GM12873 (cell line): ENCODE results near the gene OSBPL3.

ENCODE experiments used
- TF ChIP-seq, protein P1 (sequence below): IDR thresholded peaks from 2 replicates; pipeline ENCODE4 v1.5.1; 2012; ENCODE audit warnings: low read depth, mild to moderate bottlenecking, moderate library complexity, low read length, control low read depth; ENCODE audit not compliant: insufficient read depth; ENCODE audit errors: missing control alignments

OSBPL3 gene

DNA sequence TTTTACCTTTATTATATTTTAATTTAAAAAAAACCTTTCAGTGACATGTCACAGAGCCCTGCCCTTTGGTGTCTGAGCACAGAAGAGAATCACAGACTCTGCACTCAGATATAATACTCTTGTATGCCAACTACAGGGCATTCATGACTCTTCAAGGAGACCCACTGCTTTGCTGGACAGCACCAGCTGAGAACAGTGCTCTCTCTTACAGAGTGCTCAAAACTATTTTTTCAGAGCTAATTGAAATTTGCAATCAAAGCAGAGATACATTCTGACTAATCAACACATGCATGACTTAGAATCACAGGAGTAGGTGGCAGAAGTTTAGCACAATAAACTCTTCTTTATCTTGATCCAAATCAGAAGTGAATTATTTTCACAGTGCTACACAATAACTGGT lies 99.1 kb downstream of the OSBPL3 start:
- TF ChIP-seq, protein P1, sequence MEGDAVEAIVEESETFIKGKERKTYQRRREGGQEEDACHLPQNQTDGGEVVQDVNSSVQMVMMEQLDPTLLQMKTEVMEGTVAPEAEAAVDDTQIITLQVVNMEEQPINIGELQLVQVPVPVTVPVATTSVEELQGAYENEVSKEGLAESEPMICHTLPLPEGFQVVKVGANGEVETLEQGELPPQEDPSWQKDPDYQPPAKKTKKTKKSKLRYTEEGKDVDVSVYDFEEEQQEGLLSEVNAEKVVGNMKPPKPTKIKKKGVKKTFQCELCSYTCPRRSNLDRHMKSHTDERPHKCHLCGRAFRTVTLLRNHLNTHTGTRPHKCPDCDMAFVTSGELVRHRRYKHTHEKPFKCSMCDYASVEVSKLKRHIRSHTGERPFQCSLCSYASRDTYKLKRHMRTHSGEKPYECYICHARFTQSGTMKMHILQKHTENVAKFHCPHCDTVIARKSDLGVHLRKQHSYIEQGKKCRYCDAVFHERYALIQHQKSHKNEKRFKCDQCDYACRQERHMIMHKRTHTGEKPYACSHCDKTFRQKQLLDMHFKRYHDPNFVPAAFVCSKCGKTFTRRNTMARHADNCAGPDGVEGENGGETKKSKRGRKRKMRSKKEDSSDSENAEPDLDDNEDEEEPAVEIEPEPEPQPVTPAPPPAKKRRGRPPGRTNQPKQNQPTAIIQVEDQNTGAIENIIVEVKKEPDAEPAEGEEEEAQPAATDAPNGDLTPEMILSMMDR: no peak

DNA sequence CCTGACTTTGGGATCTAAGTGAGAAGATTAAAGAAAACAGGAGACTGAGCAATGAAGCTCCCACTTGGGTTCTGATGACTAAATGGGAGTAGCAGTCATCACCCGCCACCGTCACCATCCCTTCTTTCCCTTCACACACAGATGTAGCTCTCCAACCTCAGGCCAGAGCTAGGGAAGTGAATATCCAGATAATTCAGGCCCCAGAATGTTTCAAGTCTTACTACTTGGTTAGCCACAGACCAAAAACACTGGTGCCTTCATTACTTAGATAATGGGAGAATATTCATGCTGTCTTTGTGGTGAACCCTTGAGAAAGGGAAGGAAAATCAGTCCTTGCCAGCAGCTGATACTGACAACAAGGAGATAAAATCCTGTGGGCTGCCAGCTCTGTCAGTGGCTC lies 100.7 kb downstream of the OSBPL3 start:
- TF ChIP-seq, protein P1: no peak

DNA sequence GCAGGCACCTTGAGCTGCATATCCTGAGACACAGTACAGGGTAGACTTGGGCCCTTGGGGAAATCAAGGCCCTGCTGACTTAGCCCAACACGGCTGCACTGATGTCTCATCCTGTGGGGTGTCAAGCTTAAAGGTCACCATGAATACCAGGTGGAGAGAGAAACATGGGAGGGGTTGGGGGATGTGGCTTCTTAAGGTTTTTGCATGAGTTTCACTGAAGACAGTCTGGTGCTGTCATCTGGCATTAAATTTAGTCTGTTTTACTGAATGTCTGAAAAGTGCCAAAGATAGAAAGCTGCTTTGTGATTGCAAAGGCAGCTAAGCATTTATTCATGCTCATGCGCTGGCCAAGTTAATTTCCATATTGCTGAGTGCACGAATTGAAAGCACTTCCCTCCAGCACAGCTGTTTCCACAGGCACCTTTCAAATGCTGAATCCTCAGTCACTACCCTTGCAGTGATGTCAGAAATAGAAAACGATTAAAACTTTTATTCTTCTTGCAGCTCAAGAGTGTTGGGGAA lies 102.1 kb downstream of the OSBPL3 start:
- TF ChIP-seq, protein P1: no peak

DNA sequence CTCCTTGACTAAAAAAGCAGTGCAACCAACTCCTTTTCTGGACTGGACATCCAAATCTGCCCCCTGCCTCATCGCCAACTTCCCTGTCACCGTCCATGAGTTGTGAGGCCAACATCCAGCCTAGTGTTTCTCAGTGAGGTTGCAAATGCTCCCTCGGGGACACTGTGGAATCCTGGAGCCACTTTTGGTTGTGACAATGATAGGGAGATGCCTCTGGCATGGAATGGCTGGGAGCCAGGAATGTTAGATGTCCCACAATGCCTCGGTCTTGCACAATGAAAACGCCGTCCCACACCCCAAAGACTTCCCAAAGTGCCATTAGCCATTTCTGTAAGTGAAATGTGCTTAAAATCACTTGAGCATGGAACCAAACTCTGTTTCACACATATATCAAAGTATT lies 105.2 kb downstream of the OSBPL3 start:
- TF ChIP-seq, protein P1: no peak

DNA sequence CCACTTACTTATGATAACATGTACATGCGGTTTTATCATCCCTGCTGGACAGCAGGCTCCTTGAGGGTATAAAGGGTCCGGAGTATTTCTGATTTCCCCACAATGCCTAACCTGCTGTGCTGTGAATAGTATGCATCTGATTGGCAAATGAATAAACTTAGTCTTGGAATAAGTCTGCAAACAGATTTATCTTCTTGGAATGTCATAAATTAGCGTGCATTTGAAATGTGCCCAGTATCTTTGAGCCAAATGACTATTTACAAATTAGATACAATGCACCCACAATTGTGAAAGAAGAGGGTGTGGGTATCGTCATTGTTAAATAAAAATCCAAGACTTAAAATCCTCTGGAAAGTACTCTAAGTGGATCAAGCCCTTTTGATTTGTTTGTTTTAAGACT lies 106.0 kb downstream of the OSBPL3 start:
- TF ChIP-seq, protein P1: no peak

DNA sequence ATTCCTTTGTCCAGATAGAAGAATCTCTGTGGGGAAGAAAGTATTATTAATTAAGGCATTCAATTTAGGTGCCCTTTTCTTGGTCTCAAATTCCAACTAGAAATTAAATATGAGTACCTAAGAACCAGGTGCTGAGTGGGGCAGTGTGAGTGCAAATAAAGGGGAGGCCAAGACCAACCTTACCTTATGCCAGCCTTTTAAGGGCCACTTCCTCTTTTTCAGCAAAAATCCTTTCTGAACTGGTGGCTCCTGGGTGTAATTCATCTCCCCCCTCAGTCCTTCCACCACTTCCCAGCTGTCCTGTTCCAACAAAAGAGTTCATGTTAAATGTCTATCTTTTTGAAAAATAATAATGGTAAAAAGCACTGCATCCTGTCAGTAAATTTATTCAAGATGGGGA lies 108.2 kb downstream of the OSBPL3 start:
- TF ChIP-seq, protein P1: no peak

DNA sequence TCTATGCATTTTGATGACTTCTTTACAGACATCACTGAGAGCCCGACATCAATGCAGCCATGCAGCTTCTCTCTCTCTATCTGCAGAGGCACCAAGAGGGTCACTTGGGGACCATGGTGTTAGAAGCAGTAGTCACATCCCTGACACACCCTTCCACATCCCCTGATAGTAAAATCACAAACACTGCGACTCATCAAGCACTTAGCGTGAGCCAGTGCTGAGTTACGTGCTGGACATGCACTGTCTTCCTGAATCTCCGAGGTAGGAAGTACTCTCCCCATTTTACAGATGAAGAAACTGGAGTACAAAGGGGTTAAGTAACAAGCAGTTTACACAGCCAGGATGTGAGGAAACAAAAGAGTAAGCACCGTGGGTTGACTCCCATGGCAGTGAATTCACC lies 109.2 kb downstream of the OSBPL3 start:
- TF ChIP-seq, protein P1: no peak
